PC-3 (cell line): Measurements from ENCODE around the gene CFAP299.

Experiments used
- EZH2 ChIP-seq: fragments of 300-600 bp; sonication (generic); IDR thresholded peaks from one replicate; pipeline ENCODE4 v1.6.1; 2017; ENCODE audit warnings: antibody characterized with exemption, mild to moderate bottlenecking, low read length; ENCODE audit not compliant: unreplicated experiment
- TF ChIP-seq, protein P1 (sequence below): fragments of 300-600 bp; sonication (generic); conservative IDR thresholded peaks from 2 replicates; pipeline ENCODE4 v1.5.1; 2017; ENCODE audit warnings: antibody characterized with exemption, low read depth, mild to moderate bottlenecking, low read length

DNA sequence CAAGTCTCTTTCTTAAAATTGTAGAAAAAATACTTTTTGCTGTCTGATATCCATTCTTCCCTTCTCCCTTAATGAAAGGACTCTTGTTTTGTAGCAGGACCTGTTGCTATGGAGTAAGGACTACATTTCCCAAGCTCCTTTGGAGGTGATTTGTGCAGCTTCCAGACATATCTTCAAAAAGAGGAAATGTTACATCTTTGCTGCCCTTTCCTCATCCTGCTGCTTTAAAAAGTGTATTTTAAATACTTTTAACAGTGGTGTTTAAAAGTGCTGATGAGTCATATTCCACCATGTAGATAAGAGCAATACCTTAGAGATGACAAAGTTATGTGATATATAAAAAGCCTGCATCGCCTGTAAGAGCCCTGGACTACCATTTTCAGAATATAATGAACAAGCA, 98.7 kb downstream of the CFAP299 start:
- TF ChIP-seq, protein P1, sequence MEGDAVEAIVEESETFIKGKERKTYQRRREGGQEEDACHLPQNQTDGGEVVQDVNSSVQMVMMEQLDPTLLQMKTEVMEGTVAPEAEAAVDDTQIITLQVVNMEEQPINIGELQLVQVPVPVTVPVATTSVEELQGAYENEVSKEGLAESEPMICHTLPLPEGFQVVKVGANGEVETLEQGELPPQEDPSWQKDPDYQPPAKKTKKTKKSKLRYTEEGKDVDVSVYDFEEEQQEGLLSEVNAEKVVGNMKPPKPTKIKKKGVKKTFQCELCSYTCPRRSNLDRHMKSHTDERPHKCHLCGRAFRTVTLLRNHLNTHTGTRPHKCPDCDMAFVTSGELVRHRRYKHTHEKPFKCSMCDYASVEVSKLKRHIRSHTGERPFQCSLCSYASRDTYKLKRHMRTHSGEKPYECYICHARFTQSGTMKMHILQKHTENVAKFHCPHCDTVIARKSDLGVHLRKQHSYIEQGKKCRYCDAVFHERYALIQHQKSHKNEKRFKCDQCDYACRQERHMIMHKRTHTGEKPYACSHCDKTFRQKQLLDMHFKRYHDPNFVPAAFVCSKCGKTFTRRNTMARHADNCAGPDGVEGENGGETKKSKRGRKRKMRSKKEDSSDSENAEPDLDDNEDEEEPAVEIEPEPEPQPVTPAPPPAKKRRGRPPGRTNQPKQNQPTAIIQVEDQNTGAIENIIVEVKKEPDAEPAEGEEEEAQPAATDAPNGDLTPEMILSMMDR: no peak
- TF ChIP-seq EZH2: no peak
